ENCODE results near the gene SCARF2. TPM values are rescaled to one million over a fixed set of nuclear protein-coding genes. Genes with fewer than 3 reads are reported as not detected.

SCARF2 gene
- total and polyA plus RNA-seq, 2 of the 8 experiments (the other 6 are each of a cell fraction or from before 2014, with no cell fraction given): 4.2 to 9.8 TPM

DNA sequence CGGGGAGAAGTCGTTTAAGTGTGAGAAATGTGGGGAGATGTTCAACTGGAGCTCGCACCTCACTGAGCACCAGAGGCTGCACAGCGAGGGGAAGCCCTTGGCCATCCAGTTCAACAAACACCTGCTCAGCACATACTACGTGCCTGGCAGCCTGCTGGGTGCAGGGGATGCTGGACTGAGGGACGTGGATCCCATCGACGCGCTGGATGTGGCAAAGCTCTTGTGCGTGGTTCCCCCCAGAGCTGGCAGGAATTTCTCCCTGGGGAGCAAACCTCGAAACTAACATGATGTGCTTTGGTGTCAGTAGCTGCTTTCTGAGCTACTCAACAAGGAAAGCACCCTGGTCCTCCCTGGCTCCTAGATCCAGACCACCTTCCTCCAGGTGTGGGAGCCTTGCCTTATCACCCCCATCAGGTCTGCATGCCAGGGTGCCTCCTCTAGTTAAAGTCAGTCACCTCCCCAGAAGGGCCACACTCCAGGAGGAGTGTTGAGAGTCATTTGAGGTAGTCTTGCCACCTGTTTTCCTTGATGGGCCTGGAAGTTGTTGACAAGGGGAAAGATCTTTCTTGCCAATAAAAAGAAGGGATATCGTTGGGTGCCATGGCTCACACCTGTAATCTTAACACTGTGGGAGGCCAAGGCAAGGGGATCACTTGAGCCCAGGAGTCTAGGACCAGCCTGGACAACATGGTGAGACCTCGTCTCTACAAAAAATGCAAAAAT, 30.8 kb downstream of the SCARF2 start:
- H3K56ac ChIP-seq (replicated peaks; ENCODE audit: insufficient read length, low read depth, low read length): no peak overlapping the region
- no peak overlapping the region for H4K91ac ChIP-seq (replicated peaks; ENCODE audit: insufficient read length, low read length)
- H3K4ac ChIP-seq (replicated peaks; ENCODE audit: insufficient read length, low read depth, low read length): no peak overlapping the region
- no peak overlapping the region for H3K4me2 ChIP-seq (ENCODE audit: insufficient read depth in 1 of 2, low read depth in 2 of 2, low read length in 2 of 2)
- no peaks in the 10 kb centered on the region for H3K23me2 ChIP-seq (ENCODE audit: low read depth, low read length)
- no peak for FAIRE-seq
- H4K20me1 ChIP-seq (replicated peaks in 1 of 2; ENCODE audit: control insufficient read depth in 1 of 2, insufficient read depth in 2 of 2, low read length in 2 of 2): peaks cover 0 to 18% of the 10 kb centered on the region in 2 experiments
- no peaks in the 10 kb centered on the region for H3K79me2 ChIP-seq (ENCODE audit: control insufficient read depth in 1 of 2, insufficient read depth in 2 of 2, low read length in 2 of 2)
- no peak for DNase-seq (ENCODE audit: low read depth in 1 of 2, low spot score in 2 of 2)
- no peak overlapping the region for H3K23ac ChIP-seq (ENCODE audit: insufficient read length)
- no peak overlapping the region for H2AK5ac ChIP-seq (ENCODE audit: low read depth, low read length)
- peaks cover 0 to 20% (median 10%) of the 10 kb centered on the region in 4 experiments; a peak in 5 of 8 replicates for H3K36me3 ChIP-seq (ENCODE audit: control insufficient read depth in 2 of 4, insufficient read depth in 4 of 4, low read length in 3 of 4)
- H2BK20ac ChIP-seq (ENCODE audit: low read length): no peak overlapping the region
- ChIA-PET POLR2A (ENCODE audit: partially characterized antibody) (interaction anchor here (1.4 kb wide), 1 partner anchor 11 kb away, joined by 4 read pairs; no protein-coding TSS in a partner anchor), CTCF (ENCODE audit: partially characterized antibody) (interaction anchor here (0.8 to 4.8 kb wide), 9 partner anchors 11 to 177 kb away, joined by 3 to 27 read pairs (median 4); no protein-coding TSS in a partner anchor)
- WGBS, 2 experiments (ENCODE audit: extremely low coverage in 1 of 2, insufficient coverage in 1 of 2, insufficient read length in 1 of 2, insufficient replicate concordance in 2 of 2, low coverage in 1 of 2, low lambda C conversion rate in 2 of 2, missing lambda C conversion rate in 1 of 2): 89% methylated on average over 13 of the region's 13 CpGs; no CpG with 5 or more reads in 1 of the 2 experiments
- no peak overlapping the region; the same call in 1 of the 2 replicates for H4K8ac ChIP-seq (ENCODE audit: extremely low read depth, insufficient read depth, low read length)
- TF ChIP-seq ZNF274 (IDR thresholded peaks at IDR 0.05; ENCODE audit: borderline replicate concordance, extremely low read depth, low read length) (no peak), KDM4A (IDR thresholded peaks at IDR 0.05; ENCODE audit: low read depth, low read length, severe bottlenecking) (no peak), SIN3A (conservative IDR thresholded peaks at IDR 0.05 in 1 of 2, IDR thresholded peaks at IDR 0.05 in 1 of 2; ENCODE audit: low read depth in 1 of 2, low read length in 2 of 2) (no peak), BRCA1 (IDR thresholded peaks at IDR 0.05; ENCODE audit: low read depth, low read length) (no peak), TBP (IDR thresholded peaks at IDR 0.05; ENCODE audit: low read depth, low read length) (no peak), SAP30 (IDR thresholded peaks at IDR 0.05; ENCODE audit: insufficient read depth, insufficient replicate concordance, low read length) (no peak), TEAD4 (IDR thresholded peaks at IDR 0.05; ENCODE audit: low read depth, low read length) (no peak)
- TF ChIP-seq, protein P1, sequence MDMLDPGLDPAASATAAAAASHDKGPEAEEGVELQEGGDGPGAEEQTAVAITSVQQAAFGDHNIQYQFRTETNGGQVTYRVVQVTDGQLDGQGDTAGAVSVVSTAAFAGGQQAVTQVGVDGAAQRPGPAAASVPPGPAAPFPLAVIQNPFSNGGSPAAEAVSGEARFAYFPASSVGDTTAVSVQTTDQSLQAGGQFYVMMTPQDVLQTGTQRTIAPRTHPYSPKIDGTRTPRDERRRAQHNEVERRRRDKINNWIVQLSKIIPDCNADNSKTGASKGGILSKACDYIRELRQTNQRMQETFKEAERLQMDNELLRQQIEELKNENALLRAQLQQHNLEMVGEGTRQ (IDR thresholded peaks at IDR 0.05; ENCODE audit: low read length): no peak
- TF ChIP-seq, protein P2, sequence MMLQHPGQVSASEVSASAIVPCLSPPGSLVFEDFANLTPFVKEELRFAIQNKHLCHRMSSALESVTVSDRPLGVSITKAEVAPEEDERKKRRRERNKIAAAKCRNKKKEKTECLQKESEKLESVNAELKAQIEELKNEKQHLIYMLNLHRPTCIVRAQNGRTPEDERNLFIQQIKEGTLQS (IDR thresholded peaks at IDR 0.05; ENCODE audit: insufficient read depth, low read depth, low read length): no peak
- H4K5ac ChIP-seq (ENCODE audit: insufficient read length, low read depth, low read length): no peak overlapping the region
- H3K18ac ChIP-seq (ENCODE audit: extremely low read depth, low read length): no peak overlapping the region
- no peak overlapping the region for H2BK12ac ChIP-seq (ENCODE audit: low read depth, low read length)
- H3K9ac ChIP-seq (replicated peaks in 1 of 4; ENCODE audit: extremely low read depth in 1 of 4, low read depth in 3 of 4, low read length in 3 of 4): no peak overlapping the region
- no peak overlapping the region for H3K14ac ChIP-seq (ENCODE audit: insufficient read length)
- no peak overlapping the region for H2AFZ ChIP-seq (ENCODE audit: low read length)
- no peak overlapping the region for H2BK15ac ChIP-seq (ENCODE audit: low read length)
- no peak overlapping the region for H2BK120ac ChIP-seq (replicated peaks; ENCODE audit: low read depth, low read length)
- H2BK5ac ChIP-seq (ENCODE audit: low read depth, low read length): no peak overlapping the region; the same call in 1 of the 2 replicates
- H3K27ac ChIP-seq (ENCODE audit: low read depth, low read length): no peak overlapping the region
- no peaks in the 10 kb centered on the region for H3K4me1 ChIP-seq (replicated peaks in 1 of 4; ENCODE audit: control insufficient read depth in 3 of 4, insufficient read depth in 4 of 4, low read length in 3 of 4)
- H3K4me3 ChIP-seq (ENCODE audit: extremely low read depth in 1 of 4, insufficient read depth in 2 of 4, low read depth in 3 of 4, low read length in 4 of 4): no peak overlapping the region
- no peaks in the 10 kb centered on the region for H3K9me3 ChIP-seq (ENCODE audit: insufficient read depth in 2 of 2, low read depth in 1 of 2, low read length in 1 of 2)
- H3K27me3 ChIP-seq (replicated peaks in 1 of 4; ENCODE audit: control insufficient read depth in 3 of 4, extremely low read depth in 1 of 4, insufficient read depth in 3 of 4, low read length in 3 of 4): no peaks in the 10 kb centered on the region
- H3K79me1 ChIP-seq (ENCODE audit: low read depth, low read length): no peaks in the 10 kb centered on the region; the same call in 1 of the 2 replicates
